ENCODE results near the gene CFTR.

- no peak for TF ChIP-seq POLR2A (IDR thresholded peaks at IDR 0.05)
- TF ChIP-seq, protein P1, sequence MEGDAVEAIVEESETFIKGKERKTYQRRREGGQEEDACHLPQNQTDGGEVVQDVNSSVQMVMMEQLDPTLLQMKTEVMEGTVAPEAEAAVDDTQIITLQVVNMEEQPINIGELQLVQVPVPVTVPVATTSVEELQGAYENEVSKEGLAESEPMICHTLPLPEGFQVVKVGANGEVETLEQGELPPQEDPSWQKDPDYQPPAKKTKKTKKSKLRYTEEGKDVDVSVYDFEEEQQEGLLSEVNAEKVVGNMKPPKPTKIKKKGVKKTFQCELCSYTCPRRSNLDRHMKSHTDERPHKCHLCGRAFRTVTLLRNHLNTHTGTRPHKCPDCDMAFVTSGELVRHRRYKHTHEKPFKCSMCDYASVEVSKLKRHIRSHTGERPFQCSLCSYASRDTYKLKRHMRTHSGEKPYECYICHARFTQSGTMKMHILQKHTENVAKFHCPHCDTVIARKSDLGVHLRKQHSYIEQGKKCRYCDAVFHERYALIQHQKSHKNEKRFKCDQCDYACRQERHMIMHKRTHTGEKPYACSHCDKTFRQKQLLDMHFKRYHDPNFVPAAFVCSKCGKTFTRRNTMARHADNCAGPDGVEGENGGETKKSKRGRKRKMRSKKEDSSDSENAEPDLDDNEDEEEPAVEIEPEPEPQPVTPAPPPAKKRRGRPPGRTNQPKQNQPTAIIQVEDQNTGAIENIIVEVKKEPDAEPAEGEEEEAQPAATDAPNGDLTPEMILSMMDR (IDR thresholded peaks at IDR 0.05): no peak
Measured at GRCh38 chr7:117597755-117598154, 117.9 kb downstream of the CFTR start.
